GM12878 (cell line): ENCODE measurements around the gene ABCC3. TPM values are rescaled to one million over a fixed set of nuclear protein-coding genes. Genes with fewer than 3 reads are reported as not detected.

Experiments used
- ATAC-seq: fragments of 200-7000 bp; cut with Tn5 transposase; 3 replicates; pipeline ENCODE4 v1.9.1; 2020; ENCODE audit warnings: mild to moderate bottlenecking, moderate library complexity
- BruUV-seq: library from RNA; stranded (reverse); fragments of 400-500 nt; replicated peaks from 2 replicates; lab custom pipeline; 2021; lab: Mats Ljungman, UMichigan
- CTCF ChIA-PET: fragments of 300-600 bp; sonication (Branson Sonifier 250); formaldehyde crosslinking; extraction: SDS; loops from one replicate; lab custom pipeline; 2021; ENCODE audit warnings: inconsistent platforms; lab: Yijun Ruan, JAX
- POLR2A ChIA-PET: fragments of 350-600 bp; formaldehyde crosslinking; extraction: SDS; loops from one replicate; lab custom pipeline; 2021; ENCODE audit warnings: inconsistent platforms; lab: Charles Lee
- RAD21 ChIA-PET: fragments of 300-600 bp; sonication (Branson Sonifier 250); formaldehyde crosslinking; loops from one replicate; lab custom pipeline; 2023; ENCODE audit warnings: antibody characterized with exemption; ENCODE audit not compliant: unreplicated experiment; lab: Charles Lee
- SMC1A ChIA-PET: fragments of 300-600 bp; sonication (Branson Sonifier 250); formaldehyde crosslinking; loops from one replicate; lab custom pipeline; 2023; ENCODE audit not compliant: unreplicated experiment, uncharacterized antibody; lab: Charles Lee
- DNase-seq: peaks from one replicate; pipeline ENCODE4 v3.0.0-alpha.2; 2011; ENCODE audit warnings: low read depth, low spot score
- FAIRE-seq: peaks from 3 replicates; lab custom pipeline; 2011; peaks lifted over from hg19 to GRCh38; lab: Jason Lieb, UNC
- H2AFZ ChIP-seq: 2 replicates; pipeline ENCODE4 v1.6.0; 2011; ENCODE audit warnings: low read depth, low read length, control low read depth; ENCODE audit not compliant: control insufficient read depth
- H3K27ac ChIP-seq: 2 replicates; pipeline ENCODE4 v1.5.1; 2011; ENCODE audit warnings: control low read depth; ENCODE audit not compliant: control insufficient read depth, insufficient read depth
- H3K27me3 ChIP-seq, 2 experiments: replicated peaks in 1 of 2; 2 replicates each; pipeline versions ENCODE4 v1.6.0 to v1.6.1; 2011; ENCODE audit warnings: low read length in 1 of 2; ENCODE audit not compliant: control insufficient read depth in 2 of 2, insufficient read depth in 2 of 2
- H3K36me3 ChIP-seq, 2 experiments: 2 replicates each; pipeline ENCODE4 v1.5.1; 2011; ENCODE audit warnings: low read length in 1 of 2; ENCODE audit not compliant: control insufficient read depth in 2 of 2, insufficient read depth in 2 of 2
- H3K4me1 ChIP-seq: 2 replicates; pipeline ENCODE4 v1.6.1; 2011; ENCODE audit warnings: mild to moderate bottlenecking, low read length, moderate library complexity, mixed read lengths; ENCODE audit not compliant: control insufficient read depth, insufficient read depth
- H3K4me2 ChIP-seq: 2 replicates; pipeline ENCODE4 v1.6.0; 2011; ENCODE audit warnings: control low read depth; ENCODE audit not compliant: control insufficient read depth, insufficient read depth
- H3K4me3 ChIP-seq: fragments of 200-600 bp; sonication (generic); 2 replicates; pipeline ENCODE4 v1.5.1; 2016
- H3K79me2 ChIP-seq: 2 replicates; pipeline ENCODE4 v1.6.0; 2011; ENCODE audit warnings: low read length; ENCODE audit not compliant: control insufficient read depth, insufficient read depth
- H3K9ac ChIP-seq: 2 replicates; pipeline ENCODE4 v1.8.0; 2011; ENCODE audit warnings: low read length, control low read depth, mixed read lengths; ENCODE audit not compliant: control insufficient read depth, insufficient read depth
- H3K9me3 ChIP-seq: replicated peaks from 3 replicates; pipeline ENCODE4 v1.5.1; 2011; ENCODE audit warnings: mild to moderate bottlenecking, low read length; ENCODE audit not compliant: control insufficient read depth, insufficient read depth
- H4K20me1 ChIP-seq: 2 replicates; pipeline ENCODE4 v1.6.0; 2011; ENCODE audit not compliant: control insufficient read depth, insufficient read depth
- BCL11A ChIP-seq: IDR thresholded peaks from 2 replicates; pipeline ENCODE4 v1.6.1; 2011; ENCODE audit warnings: low read depth, low read length
- EED ChIP-seq: sonication (generic); IDR thresholded peaks from 2 replicates; pipeline ENCODE4 v1.6.1; 2016; ENCODE audit warnings: antibody characterized with exemption, low read depth
- HDGF ChIP-seq: fragments of 450-650 bp; IDR thresholded peaks from 2 replicates; pipeline ENCODE4 v1.6.1; 2016; ENCODE audit warnings: antibody characterized with exemption
- IKZF2 ChIP-seq, 2 experiments: fragments of 450-650 bp; IDR thresholded peaks; 2 replicates each; pipeline ENCODE4 v1.6.1; 2017; ENCODE audit warnings: mild to moderate bottlenecking in 2 of 2, moderate library complexity in 2 of 2
- KAT2A ChIP-seq: conservative IDR thresholded peaks from 2 replicates; pipeline ENCODE4 v1.6.1; 2011; ENCODE audit warnings: low read depth, low read length; ENCODE audit not compliant: control insufficient read depth
- MTA2 ChIP-seq: fragments of 450-650 bp; IDR thresholded peaks from 2 replicates; pipeline ENCODE4 v1.6.1; 2016; ENCODE audit warnings: low read depth, mild to moderate bottlenecking, moderate library complexity
- NFYA ChIP-seq: IDR thresholded peaks from 2 replicates; pipeline ENCODE4 v1.6.1; 2011; ENCODE audit warnings: low read depth, mild to moderate bottlenecking, low read length, improper control_type of control experiment, borderline replicate concordance
- PAX5 ChIP-seq: IDR thresholded peaks from 2 replicates; pipeline ENCODE4 v1.6.1; 2011; ENCODE audit warnings: low read depth, low read length, borderline replicate concordance
- PML ChIP-seq: IDR thresholded peaks from 2 replicates; pipeline ENCODE4 v1.6.1; 2012; ENCODE audit warnings: low read length, inconsistent platforms
- POU2F2 ChIP-seq: IDR thresholded peaks from 3 replicates; pipeline ENCODE4 v1.6.1; 2011; ENCODE audit warnings: low read depth, mild to moderate bottlenecking, low read length, borderline replicate concordance
- RUNX3 ChIP-seq: IDR thresholded peaks from 2 replicates; pipeline ENCODE4 v1.6.1; 2012; ENCODE audit warnings: low read length, inconsistent platforms
- TCF3 ChIP-seq: IDR thresholded peaks from 2 replicates; pipeline ENCODE4 v1.6.1; 2012; ENCODE audit warnings: low read depth, mild to moderate bottlenecking, low read length, borderline replicate concordance; ENCODE audit not compliant: insufficient read depth
- WGBS: methylation state at CpG from one replicate; pipeline ENCODE4 v1.1.6; 2016; ENCODE audit warnings: low lambda C conversion rate; ENCODE audit not compliant: insufficient replicate concordance, insufficient coverage; ENCODE audit errors: missing lambda C conversion rate; 5-methylcytosine and 5-hydroxymethylcytosine counted together
- in situ Hi-C: fragments of 300-500 bp; cut with MboI; formaldehyde crosslinking; loops from 9 replicates; pipeline ENCODE4 v1.14.3; 2018; ENCODE audit warnings: mixed read lengths
- intact Hi-C: fragments of 100-400 bp; cut with micrococcal nuclease; formaldehyde crosslinking; loops from one replicate; pipeline ENCODE4 v1.14.2; 2022; ENCODE audit not compliant: unreplicated experiment
- polyA plus RNA-seq, 11 experiments: library from polyadenylated mRNA; depleted of rRNA in 4 of 11; unstranded in 6 of 11; stranded (reverse) in 5 of 11; fragments of >200 nt; fragmentation: Nextera tagmentation in 4 of 11; fragmentation: Illumina TruSeq in 1 of 11; extraction: Ambion mirVana in 4 of 11; extraction: Trizol in 1 of 11; gene quantifications; 1 replicate in 1 of 11; 2 replicates in 10 of 11; pipeline versions ENCODE4 v1.2.1 to v1.2.3, GENCODE V29; 2011 to 2016; ENCODE audit warnings: inconsistent platforms in 2 of 11, missing spikeins in 2 of 11, low read depth in 1 of 11
- total RNA-seq, 4 experiments: library from RNA; depleted of rRNA in 3 of 4; stranded (reverse); fragments of >200 nt in 3 of 4; fragmentation: Illumina TruSeq in 1 of 4; extraction: Trizol in 1 of 4; gene quantifications; 2 replicates each; pipeline versions ENCODE4 v1.2.1 to v1.2.3, GENCODE V29; 2013 to 2021
- TF ChIP-seq, protein P1 (sequence below): fragments of 150-350 bp; IDR thresholded peaks from 2 replicates; pipeline ENCODE4 v1.6.1; 2014; ENCODE audit warnings: mild to moderate bottlenecking, low read depth, low read length
- TF ChIP-seq, protein P2 (sequence below): fragments of 450-650 bp; formaldehyde crosslinking; IDR thresholded peaks from 2 replicates; pipeline ENCODE4 v1.4.0; 2020; ENCODE audit warnings: mild to moderate bottlenecking, moderate library complexity
- TF ChIP-seq, protein P3 (sequence below): fragments of 450-650 bp; IDR thresholded peaks from 2 replicates; pipeline ENCODE4 v1.6.1; 2016; ENCODE audit warnings: mild to moderate bottlenecking

The ABCC3 gene
- total and polyA plus RNA-seq, 10 of the 15 experiments (the other 5 are each of a cell fraction or from before 2014, with no cell fraction given) = 0.21 to 2.3 (median 0.71) TPM; not detected in 6

DNA sequence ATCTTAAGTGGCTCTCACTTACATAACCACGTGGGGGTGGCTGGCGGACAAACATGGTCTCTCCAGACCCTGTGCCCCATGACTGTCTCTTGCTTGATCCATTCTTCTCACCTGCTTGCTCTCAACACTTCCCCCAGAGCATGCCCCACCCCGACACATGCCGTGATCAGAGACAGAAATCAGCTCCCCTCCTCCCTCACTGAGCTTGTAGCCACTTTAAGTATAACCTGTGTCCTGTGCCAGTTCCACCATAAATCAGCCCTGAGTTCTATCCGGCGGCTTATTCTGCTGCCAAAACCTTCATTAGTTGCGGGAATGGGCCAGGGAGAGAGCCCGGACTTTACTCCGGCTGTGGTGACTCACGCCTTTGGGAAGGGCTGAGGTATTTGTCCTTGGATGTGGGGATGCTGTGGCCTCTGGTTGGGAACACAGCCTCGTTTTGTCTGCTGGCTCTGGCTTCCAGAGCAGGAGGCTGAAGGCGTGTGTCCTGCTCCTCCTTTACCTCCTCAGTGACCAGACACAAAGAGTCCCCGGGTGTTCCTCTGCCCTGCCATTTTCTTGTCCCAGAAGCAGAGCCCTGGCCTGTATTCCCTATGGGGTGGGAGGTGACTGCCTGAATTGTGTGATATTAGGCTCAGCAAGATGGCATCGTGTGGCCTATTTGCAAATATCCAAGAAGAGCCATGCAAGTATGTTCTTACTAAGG lies 52.0 kb downstream of the ABCC3 start:
- WGBS = 67% methylated on average over 14 of the region's 14 CpGs
- no peak for FAIRE-seq
- no peak for TF ChIP-seq KAT2A
- TF ChIP-seq NFYA = no peak
- no peak for TF ChIP-seq RUNX3
- no peak for TF ChIP-seq EED
- TF ChIP-seq, protein P1, sequence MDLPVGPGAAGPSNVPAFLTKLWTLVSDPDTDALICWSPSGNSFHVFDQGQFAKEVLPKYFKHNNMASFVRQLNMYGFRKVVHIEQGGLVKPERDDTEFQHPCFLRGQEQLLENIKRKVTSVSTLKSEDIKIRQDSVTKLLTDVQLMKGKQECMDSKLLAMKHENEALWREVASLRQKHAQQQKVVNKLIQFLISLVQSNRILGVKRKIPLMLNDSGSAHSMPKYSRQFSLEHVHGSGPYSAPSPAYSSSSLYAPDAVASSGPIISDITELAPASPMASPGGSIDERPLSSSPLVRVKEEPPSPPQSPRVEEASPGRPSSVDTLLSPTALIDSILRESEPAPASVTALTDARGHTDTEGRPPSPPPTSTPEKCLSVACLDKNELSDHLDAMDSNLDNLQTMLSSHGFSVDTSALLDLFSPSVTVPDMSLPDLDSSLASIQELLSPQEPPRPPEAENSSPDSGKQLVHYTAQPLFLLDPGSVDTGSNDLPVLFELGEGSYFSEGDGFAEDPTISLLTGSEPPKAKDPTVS = no peak
- TF ChIP-seq HDGF = no peak
- no peak for TF ChIP-seq TCF3
- TF ChIP-seq, protein P2, sequence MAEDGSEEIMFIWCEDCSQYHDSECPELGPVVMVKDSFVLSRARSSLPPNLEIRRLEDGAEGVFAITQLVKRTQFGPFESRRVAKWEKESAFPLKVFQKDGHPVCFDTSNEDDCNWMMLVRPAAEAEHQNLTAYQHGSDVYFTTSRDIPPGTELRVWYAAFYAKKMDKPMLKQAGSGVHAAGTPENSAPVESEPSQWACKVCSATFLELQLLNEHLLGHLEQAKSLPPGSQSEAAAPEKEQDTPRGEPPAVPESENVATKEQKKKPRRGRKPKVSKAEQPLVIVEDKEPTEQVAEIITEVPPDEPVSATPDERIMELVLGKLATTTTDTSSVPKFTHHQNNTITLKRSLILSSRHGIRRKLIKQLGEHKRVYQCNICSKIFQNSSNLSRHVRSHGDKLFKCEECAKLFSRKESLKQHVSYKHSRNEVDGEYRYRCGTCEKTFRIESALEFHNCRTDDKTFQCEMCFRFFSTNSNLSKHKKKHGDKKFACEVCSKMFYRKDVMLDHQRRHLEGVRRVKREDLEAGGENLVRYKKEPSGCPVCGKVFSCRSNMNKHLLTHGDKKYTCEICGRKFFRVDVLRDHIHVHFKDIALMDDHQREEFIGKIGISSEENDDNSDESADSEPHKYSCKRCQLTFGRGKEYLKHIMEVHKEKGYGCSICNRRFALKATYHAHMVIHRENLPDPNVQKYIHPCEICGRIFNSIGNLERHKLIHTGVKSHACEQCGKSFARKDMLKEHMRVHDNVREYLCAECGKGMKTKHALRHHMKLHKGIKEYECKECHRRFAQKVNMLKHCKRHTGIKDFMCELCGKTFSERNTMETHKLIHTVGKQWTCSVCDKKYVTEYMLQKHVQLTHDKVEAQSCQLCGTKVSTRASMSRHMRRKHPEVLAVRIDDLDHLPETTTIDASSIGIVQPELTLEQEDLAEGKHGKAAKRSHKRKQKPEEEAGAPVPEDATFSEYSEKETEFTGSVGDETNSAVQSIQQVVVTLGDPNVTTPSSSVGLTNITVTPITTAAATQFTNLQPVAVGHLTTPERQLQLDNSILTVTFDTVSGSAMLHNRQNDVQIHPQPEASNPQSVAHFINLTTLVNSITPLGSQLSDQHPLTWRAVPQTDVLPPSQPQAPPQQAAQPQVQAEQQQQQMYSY (CRISPR knock-in tag) = no peak
- no peak for TF ChIP-seq MTA2
- TF ChIP-seq, protein P3, sequence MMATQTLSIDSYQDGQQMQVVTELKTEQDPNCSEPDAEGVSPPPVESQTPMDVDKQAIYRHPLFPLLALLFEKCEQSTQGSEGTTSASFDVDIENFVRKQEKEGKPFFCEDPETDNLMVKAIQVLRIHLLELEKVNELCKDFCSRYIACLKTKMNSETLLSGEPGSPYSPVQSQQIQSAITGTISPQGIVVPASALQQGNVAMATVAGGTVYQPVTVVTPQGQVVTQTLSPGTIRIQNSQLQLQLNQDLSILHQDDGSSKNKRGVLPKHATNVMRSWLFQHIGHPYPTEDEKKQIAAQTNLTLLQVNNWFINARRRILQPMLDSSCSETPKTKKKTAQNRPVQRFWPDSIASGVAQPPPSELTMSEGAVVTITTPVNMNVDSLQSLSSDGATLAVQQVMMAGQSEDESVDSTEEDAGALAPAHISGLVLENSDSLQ = no peak
- TF ChIP-seq PAX5 = no peak
- no peak for TF ChIP-seq PML
- no peak for TF ChIP-seq POU2F2
- TF ChIP-seq IKZF2 (IDR thresholded peaks at IDR 0.05) = no peak
- TF ChIP-seq BCL11A = no peak
- TF ChIP-seq, all 136 proteins: peak for 0
- ATAC-seq (no peak), DNase-seq (no peak)
- no peaks in the 10 kb centered on the region for H3K79me2 ChIP-seq
- BruUV-seq = no TSS peak
- no peaks in the 10 kb centered on the region for H4K20me1 ChIP-seq
- H3K9me3 ChIP-seq = no peaks in the 10 kb centered on the region
- RAD21 ChIA-PET = no interaction called here
- POLR2A ChIA-PET = interaction anchor here (0.5 to 1.1 kb wide), 2 partner anchors 28 to 63 kb away, joined by 3 to 6 read pairs; no protein-coding TSS in a partner anchor
- in situ Hi-C loops = no loop called here
- H3K36me3 ChIP-seq = no peaks in the 10 kb centered on the region
- H3K4me2 ChIP-seq = no peak overlapping the region
- no peaks in the 10 kb centered on the region; a peak in 1 of 4 replicates for H3K27me3 ChIP-seq
- no peaks in the 10 kb centered on the region for H3K4me1 ChIP-seq
- CTCF ChIA-PET = interaction anchor here (1.5 kb wide), 1 partner anchor 10 kb away, joined by 4 read pairs; no protein-coding TSS in a partner anchor
- H3K27ac ChIP-seq = no peak overlapping the region
- H3K9ac ChIP-seq = no peak overlapping the region
- SMC1A ChIA-PET = no interaction called here
- intact Hi-C loops = no loop called here
- no peak overlapping the region for H3K4me3 ChIP-seq
- H2AFZ ChIP-seq = no peak overlapping the region
